PFSK-1 (cell line): ENCODE data around the gene LRP2.

Experiments used
- FOXP2 ChIP-seq: optimal IDR thresholded peaks from 2 replicates; pipeline ENCODE3; 2011; ENCODE audit warnings: borderline replicate concordance, control low read depth, inconsistent platforms; ENCODE audit not compliant: insufficient read depth; ENCODE audit errors: extremely low read length, extremely low read depth
- POLR2AphosphoS5 ChIP-seq: IDR thresholded peaks from 2 replicates; pipeline ENCODE4 v1.6.1; 2012; ENCODE audit warnings: low read depth, mild to moderate bottlenecking, control low read depth, low read length, moderate library complexity
- SIN3A ChIP-seq: IDR thresholded peaks from 2 replicates; pipeline ENCODE4 v1.6.1; 2012; ENCODE audit warnings: mild to moderate bottlenecking, low read length, moderate library complexity, borderline replicate concordance; ENCODE audit not compliant: insufficient read depth
- TAF1 ChIP-seq: IDR thresholded peaks from 2 replicates; pipeline ENCODE4 v1.6.1; 2012; ENCODE audit warnings: low read length, control low read depth, borderline replicate concordance; ENCODE audit not compliant: insufficient read depth
- TF ChIP-seq, protein P1 (sequence below), 2 experiments: IDR thresholded peaks; 2 replicates each; pipeline versions ENCODE4 v1.6.1 to v1.8.0; 2011 to 2012; ENCODE audit warnings: low read depth in 2 of 2, low read length in 2 of 2, control low read depth in 1 of 2, inconsistent platforms in 1 of 2, mild to moderate bottlenecking in 1 of 2, moderate library complexity in 1 of 2; ENCODE audit not compliant: insufficient read depth in 1 of 2

LRP2 gene

DNA sequence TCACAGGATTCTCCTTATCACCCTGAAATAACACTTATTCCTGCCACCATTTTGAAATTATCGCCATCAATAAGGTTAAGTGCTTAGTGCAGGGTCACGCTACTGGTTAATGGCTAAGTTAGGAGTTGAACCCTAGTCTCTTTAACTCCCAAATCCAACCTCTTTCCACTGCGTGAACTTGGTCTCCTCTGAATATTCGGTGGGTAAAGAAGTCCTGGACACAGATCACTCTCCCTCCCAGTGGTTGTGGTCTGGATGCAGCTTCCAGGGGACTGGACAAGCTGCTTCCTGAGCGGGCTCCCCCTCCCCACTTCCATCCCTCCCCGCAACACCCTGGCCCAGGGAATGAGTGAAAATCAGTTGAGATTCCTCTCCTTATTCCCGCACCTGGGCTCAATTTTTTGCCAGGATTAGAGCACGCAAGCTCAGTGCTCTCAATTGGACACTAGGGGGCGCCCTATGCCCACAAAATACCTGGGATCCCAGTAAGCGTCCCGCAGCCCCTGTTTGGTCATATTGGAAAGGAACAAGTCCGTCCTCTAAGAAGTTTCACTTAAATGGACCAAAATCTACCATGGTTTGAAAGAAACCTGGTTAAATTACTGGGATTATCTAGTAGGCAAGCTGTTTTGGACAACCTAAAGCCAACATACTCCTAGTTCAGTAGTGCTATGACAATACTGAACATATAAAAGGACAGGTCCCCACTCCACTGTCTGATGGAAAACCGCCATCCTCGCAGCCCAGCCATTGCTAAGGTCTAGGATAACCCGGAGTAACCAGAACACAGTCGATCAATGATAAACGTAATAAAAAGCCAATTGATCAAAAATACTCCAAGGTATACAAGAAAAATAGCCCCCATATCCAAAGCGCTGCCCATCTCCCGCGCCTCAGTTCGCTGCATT lies 252.6 kb downstream of the LRP2 start:
- TF ChIP-seq POLR2AphosphoS5 (no peak), SIN3A (no peak), TAF1 (no peak), FOXP2 (no peak)
- TF ChIP-seq, protein P1, sequence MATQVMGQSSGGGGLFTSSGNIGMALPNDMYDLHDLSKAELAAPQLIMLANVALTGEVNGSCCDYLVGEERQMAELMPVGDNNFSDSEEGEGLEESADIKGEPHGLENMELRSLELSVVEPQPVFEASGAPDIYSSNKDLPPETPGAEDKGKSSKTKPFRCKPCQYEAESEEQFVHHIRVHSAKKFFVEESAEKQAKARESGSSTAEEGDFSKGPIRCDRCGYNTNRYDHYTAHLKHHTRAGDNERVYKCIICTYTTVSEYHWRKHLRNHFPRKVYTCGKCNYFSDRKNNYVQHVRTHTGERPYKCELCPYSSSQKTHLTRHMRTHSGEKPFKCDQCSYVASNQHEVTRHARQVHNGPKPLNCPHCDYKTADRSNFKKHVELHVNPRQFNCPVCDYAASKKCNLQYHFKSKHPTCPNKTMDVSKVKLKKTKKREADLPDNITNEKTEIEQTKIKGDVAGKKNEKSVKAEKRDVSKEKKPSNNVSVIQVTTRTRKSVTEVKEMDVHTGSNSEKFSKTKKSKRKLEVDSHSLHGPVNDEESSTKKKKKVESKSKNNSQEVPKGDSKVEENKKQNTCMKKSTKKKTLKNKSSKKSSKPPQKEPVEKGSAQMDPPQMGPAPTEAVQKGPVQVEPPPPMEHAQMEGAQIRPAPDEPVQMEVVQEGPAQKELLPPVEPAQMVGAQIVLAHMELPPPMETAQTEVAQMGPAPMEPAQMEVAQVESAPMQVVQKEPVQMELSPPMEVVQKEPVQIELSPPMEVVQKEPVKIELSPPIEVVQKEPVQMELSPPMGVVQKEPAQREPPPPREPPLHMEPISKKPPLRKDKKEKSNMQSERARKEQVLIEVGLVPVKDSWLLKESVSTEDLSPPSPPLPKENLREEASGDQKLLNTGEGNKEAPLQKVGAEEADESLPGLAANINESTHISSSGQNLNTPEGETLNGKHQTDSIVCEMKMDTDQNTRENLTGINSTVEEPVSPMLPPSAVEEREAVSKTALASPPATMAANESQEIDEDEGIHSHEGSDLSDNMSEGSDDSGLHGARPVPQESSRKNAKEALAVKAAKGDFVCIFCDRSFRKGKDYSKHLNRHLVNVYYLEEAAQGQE (IDR thresholded peaks at IDR 0.05; ENCODE audit: insufficient read depth in 1 of 2, low read depth in 2 of 2, low read length in 2 of 2), result no peak

DNA sequence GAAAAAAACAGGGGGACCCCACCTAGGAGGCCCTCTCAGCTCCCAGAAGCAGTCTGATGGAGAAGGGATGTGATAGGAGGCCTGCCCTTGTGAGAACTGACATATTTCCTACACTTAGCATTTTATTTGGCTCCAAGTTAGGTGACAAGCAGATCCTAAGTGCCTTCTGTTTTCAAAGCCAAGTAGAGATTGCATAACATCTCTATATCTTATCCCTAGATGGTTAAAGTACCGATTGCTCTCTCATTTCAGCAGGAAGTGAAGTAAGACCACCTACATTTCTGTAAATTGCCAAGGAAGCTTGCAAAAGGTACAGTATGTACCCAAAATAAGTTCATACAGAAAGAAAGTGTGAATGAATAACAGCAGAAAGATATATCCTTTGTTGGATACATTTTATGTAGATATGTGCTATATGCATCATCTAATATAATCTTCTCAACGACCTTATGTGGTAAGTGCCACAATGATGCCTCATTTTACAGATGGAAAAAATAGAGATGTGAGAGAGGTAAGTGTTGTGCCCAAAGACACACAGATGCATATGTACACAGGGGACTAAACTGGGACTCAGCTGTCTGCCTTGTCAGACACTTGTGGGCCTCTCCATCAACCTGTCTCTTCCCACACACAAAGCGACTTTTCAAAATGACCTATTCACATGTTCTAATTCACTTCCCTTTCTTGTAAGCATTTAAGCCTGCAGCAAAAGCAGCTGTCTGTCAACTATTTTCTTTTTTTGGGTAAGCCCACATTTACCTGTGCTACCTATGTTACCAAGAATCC lies 254.0 kb downstream of the LRP2 start:
- TF ChIP-seq POLR2AphosphoS5, result no peak
- TF ChIP-seq TAF1, result no peak
- no peak for TF ChIP-seq SIN3A
- TF ChIP-seq, protein P1 (IDR thresholded peaks at IDR 0.05; ENCODE audit: insufficient read depth in 1 of 2, low read depth in 2 of 2, low read length in 2 of 2), result no peak
- no peak for TF ChIP-seq FOXP2

DNA sequence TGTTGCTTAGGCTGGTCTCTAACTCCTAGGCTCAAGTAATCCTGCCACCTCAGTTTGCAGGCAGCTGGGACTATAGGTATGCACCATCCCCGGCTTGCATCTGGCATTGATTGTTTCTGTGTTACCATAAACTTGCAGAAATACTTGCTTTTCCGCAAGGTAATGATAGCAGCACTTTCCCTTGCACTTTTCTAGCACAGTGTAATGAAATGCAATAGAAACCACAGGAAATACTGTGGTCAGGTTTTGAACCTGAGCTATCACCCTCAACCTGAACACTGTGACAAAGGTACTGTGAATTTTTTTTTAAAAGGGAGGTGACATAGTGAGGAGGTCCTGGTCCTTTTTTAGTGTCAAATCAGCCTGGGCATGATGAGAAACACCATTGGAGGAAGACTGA lies 254.7 kb downstream of the LRP2 start:
- TF ChIP-seq FOXP2 (no peak), SIN3A (no peak), TAF1 (no peak), POLR2AphosphoS5 (no peak)
- TF ChIP-seq, protein P1 (IDR thresholded peaks at IDR 0.05; ENCODE audit: insufficient read depth in 1 of 2, low read depth in 2 of 2, low read length in 2 of 2), result no peak

DNA sequence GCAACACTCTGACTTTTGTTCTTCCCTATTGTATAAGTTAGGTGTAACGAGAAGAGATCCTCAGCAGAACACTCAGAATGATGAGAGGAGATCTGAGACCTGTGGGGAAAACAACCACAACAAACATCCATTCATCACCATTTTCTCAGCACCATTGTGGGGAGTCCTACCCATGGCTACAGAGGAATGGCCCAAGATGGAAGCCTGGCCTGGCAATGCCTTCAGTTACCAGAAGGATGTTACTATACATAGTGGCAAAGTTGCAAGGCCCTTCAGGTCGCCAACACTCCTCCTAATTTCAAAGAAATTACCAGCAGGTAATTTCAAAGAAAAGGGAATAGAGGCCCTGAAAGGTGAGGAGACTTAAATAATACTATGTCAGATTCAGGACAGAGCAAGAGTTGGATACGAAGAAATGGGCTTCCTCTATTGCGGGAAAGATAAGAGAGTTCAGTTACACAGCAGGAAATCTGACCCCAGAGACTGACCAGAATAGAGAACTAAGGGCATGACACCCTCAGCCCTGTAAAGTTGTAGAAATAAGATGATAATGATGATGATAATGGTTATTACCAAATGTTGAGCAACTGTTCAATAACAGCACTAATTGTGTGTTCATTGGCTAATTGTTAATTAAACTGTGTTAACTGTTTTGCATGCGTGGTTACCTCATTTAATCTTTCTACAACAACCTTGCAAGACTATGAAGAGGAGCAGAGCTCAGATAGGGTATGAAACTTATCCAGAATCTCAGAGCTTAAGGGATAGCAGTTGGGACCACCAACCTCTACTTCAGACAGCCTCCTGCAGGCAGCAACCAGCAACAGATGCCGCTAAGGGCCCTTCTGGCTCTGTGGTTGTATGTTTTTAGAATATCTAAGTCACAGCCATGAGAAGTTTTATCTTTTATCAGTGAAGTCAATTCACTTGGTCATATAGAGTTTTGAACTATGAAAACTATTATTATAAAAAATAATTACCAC lies 255.5 kb downstream of the LRP2 start:
- TF ChIP-seq SIN3A (no peak), TAF1 (no peak)
- TF ChIP-seq, protein P1 (IDR thresholded peaks at IDR 0.05; ENCODE audit: insufficient read depth in 1 of 2, low read depth in 2 of 2, low read length in 2 of 2), result no peak
